ENCODE data around the gene PCDHA3.
"Not testable (repeated sequence)": the region's sequence is repeated elsewhere in the genome, so short reads cannot be mapped to it uniquely, and the experiment has no call there.

PCDHA3 gene

GRCh38 chr5:140821375-140822280 is 20.8 kb downstream of the PCDHA3 start, which contains the start of gene PCDHA5:
TSS of gene PCDHA5 (plus strand) at chr5:140821613.
- no peak for DNase-seq (ENCODE audit: low read depth)

GRCh38 chr5:140822281-140822629 is 21.4 kb downstream of the PCDHA3 start:
- DNase-seq (ENCODE audit: low read depth), result no peak

- DNase-seq (ENCODE audit: low read depth), result not testable (repeated sequence)
These were observed 22.1 kb downstream of the PCDHA3 start for GRCh38 chr5:140822969-140823368.

- DNase-seq (ENCODE audit: low read depth), result no peak
These were observed 22.6 kb downstream of the PCDHA3 start for GRCh38 chr5:140823475-140823874.

- no peak for DNase-seq (ENCODE audit: low read depth)
These were observed 27.0 kb downstream of the PCDHA3 start, which contains the start of gene PCDHA6 for GRCh38 chr5:140827704-140828361. TSS of gene PCDHA6 (plus strand) at chr5:140827960. CDS start at chr5:140828092, 132 bp downstream.

- DNase-seq (ENCODE audit: low read depth), result no peak
These were observed 27.5 kb downstream of the PCDHA3 start for GRCh38 chr5:140828362-140828737.

- not testable (repeated sequence) for DNase-seq (ENCODE audit: low read depth)
These were observed 28.9 kb downstream of the PCDHA3 start for GRCh38 chr5:140829511-140830501.

- DNase-seq (ENCODE audit: low read depth), result no peak
These were observed 33.1 kb downstream of the PCDHA3 start, which contains the start of gene PCDHA7 for GRCh38 chr5:140833993-140834392. TSS of gene PCDHA7 (plus strand) at chr5:140834269. CDS start at chr5:140834384, 115 bp downstream.

GRCh38 chr5:140834439-140835008 is 33.7 kb downstream of the PCDHA3 start:
- DNase-seq (ENCODE audit: low read depth), result not testable (repeated sequence)

- no peak for DNase-seq (ENCODE audit: low read depth)
These were observed 35.0 kb downstream of the PCDHA3 start for GRCh38 chr5:140835622-140836510.

GRCh38 chr5:140840978-140841962 is 40.4 kb downstream of the PCDHA3 start, which contains the start of gene PCDHA8:
TSS of gene PCDHA8 (plus strand) at chr5:140841187. CDS start at chr5:140841322, 135 bp downstream.
- DNase-seq (ENCODE audit: low read depth), result no peak

GRCh38 chr5:140842798-140843733 is 42.2 kb downstream of the PCDHA3 start:
- DNase-seq (ENCODE audit: low read depth), result no peak

GRCh38 chr5:140848139-140849102 is 47.6 kb downstream of the PCDHA3 start, which contains the start of gene PCDHA9:
TSS of gene PCDHA9 (plus strand) at chr5:140848382. CDS start at chr5:140848496, 114 bp downstream.
- not testable (repeated sequence) for DNase-seq (ENCODE audit: low read depth)

GRCh38 chr5:140849831-140850634 is 49.2 kb downstream of the PCDHA3 start:
- not testable (repeated sequence) for DNase-seq (ENCODE audit: low read depth)

Measured in HS-27A (cell line).